Measurements from ENCODE around the gene PTHLH.

PTHLH gene

GRCh38 chr12:27972721-27973120, at the start of gene PTHLH:
PTHLH (minus strand) TSS chr12:27972733; CDS start chr12:27969494, 3,239 bp downstream.
- no peak for DNase-seq (ENCODE audit: low spot score)

- no peak for DNase-seq (ENCODE audit: low spot score)
These were observed 49.2 kb upstream of the PTHLH start for GRCh38 chr12:28021704-28022103.

GRCh38 chr12:28017873-28018255, 45.3 kb upstream of the PTHLH start:
- no peak for DNase-seq (ENCODE audit: low spot score)

- no peak for DNase-seq (ENCODE audit: low spot score)
These were observed 44.8 kb upstream of the PTHLH start for GRCh38 chr12:28017126-28017872.

GRCh38 chr12:28015165-28015564, 42.6 kb upstream of the PTHLH start:
- no peak for DNase-seq (ENCODE audit: low spot score)

- no peak for DNase-seq (ENCODE audit: low spot score)
These were observed 41.7 kb upstream of the PTHLH start for GRCh38 chr12:28014196-28014595.

- DNase-seq (ENCODE audit: low spot score): no peak
These were observed 39.9 kb upstream of the PTHLH start for GRCh38 chr12:28012333-28012918.

- DNase-seq (ENCODE audit: low spot score): no peak
These were observed 37.5 kb upstream of the PTHLH start for GRCh38 chr12:28010036-28010435.

GRCh38 chr12:27999970-28000369, 27.4 kb upstream of the PTHLH start:
- no peak for DNase-seq (ENCODE audit: low spot score)

- DNase-seq (ENCODE audit: low spot score): no peak
These were observed 27.0 kb upstream of the PTHLH start for GRCh38 chr12:27999521-27999920.

- no peak for DNase-seq (ENCODE audit: low spot score)
These were observed 26.1 kb upstream of the PTHLH start for GRCh38 chr12:27998658-27999057.

- no peak for DNase-seq (ENCODE audit: low spot score)
These were observed 25.6 kb upstream of the PTHLH start for GRCh38 chr12:27998170-27998569.

GRCh38 chr12:27996761-27997160, 24.2 kb upstream of the PTHLH start:
- DNase-seq (ENCODE audit: low spot score): no peak

- no peak for DNase-seq (ENCODE audit: low spot score)
These were observed 22.9 kb upstream of the PTHLH start for GRCh38 chr12:27995406-27995805.

GRCh38 chr12:27988594-27989233, 16.2 kb upstream of the PTHLH start:
- DNase-seq (ENCODE audit: low spot score): no peak

- no peak for DNase-seq (ENCODE audit: low spot score)
These were observed 14.8 kb upstream of the PTHLH start for GRCh38 chr12:27987331-27987730.

GRCh38 chr12:27984275-27984674, 11.7 kb upstream of the PTHLH start:
- DNase-seq (ENCODE audit: low spot score): no peak

- DNase-seq (ENCODE audit: low spot score): no peak
These were observed 10.4 kb upstream of the PTHLH start for GRCh38 chr12:27982951-27983350.

- no peak for DNase-seq (ENCODE audit: low spot score)
These were observed 9.9 kb upstream of the PTHLH start for GRCh38 chr12:27982385-27982784.

GRCh38 chr12:27981874-27982273, 9.3 kb upstream of the PTHLH start:
- DNase-seq (ENCODE audit: low spot score): no peak

- no peak for DNase-seq (ENCODE audit: low spot score)
These were observed 6.6 kb upstream of the PTHLH start for GRCh38 chr12:27979145-27979544.

- DNase-seq (ENCODE audit: low spot score): peak; percentile 71
These were observed 2.9 kb upstream of the PTHLH start for GRCh38 chr12:27975222-27976136.

Measured in left forelimb (tissue), 1 donor.